ENCODE measurements around the gene NOTCH2.
"Not testable (repeated sequence)": the region's sequence is repeated elsewhere in the genome, so short reads cannot be mapped to it uniquely, and the experiment has no call there.

DNA sequence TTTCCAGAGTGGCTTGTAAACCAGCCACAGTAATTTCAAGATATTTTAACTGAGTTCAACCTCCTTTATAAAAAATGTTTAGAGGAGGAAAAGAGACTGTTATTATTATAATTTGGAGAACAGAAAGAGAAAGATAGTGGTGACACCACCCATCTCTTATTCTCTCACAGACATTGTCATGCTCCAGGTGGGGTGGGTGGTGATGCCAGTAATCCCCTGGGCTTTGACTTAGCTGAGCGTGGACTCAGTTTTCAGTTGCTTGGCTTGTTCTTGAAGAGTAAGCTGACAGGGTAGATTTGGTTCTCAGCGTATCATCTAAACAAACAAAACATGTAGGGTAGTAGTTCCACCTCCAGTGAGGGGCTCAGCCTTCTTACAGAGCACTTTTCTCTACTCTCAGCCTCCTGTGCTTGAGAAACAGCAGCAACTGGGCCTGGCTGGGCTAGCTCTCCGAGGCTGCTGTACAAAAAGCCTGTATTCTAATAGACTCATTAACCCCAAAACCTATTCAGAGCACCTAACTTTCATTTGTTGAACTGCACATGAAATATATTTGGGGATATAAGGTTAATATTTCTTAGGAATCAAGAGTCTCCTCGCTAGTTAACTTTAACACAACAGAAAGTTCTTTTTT, 24.2 kb upstream of the NOTCH2 start:
- TF ChIP-seq, protein P1, sequence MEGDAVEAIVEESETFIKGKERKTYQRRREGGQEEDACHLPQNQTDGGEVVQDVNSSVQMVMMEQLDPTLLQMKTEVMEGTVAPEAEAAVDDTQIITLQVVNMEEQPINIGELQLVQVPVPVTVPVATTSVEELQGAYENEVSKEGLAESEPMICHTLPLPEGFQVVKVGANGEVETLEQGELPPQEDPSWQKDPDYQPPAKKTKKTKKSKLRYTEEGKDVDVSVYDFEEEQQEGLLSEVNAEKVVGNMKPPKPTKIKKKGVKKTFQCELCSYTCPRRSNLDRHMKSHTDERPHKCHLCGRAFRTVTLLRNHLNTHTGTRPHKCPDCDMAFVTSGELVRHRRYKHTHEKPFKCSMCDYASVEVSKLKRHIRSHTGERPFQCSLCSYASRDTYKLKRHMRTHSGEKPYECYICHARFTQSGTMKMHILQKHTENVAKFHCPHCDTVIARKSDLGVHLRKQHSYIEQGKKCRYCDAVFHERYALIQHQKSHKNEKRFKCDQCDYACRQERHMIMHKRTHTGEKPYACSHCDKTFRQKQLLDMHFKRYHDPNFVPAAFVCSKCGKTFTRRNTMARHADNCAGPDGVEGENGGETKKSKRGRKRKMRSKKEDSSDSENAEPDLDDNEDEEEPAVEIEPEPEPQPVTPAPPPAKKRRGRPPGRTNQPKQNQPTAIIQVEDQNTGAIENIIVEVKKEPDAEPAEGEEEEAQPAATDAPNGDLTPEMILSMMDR (optimal IDR thresholded peaks at IDR 0.05 in 1 of 3, IDR thresholded peaks at IDR 0.05 in 1 of 3, conservative IDR thresholded peaks at IDR 0.05 in 1 of 3; ENCODE audit: extremely low read depth in 1 of 3, insufficient read depth in 2 of 3, low read length in 3 of 3): not testable (repeated sequence)
- not testable (repeated sequence) for TF ChIP-seq EZH2 (IDR thresholded peaks at IDR 0.05; ENCODE audit: low read length)
